Glutamatergic neuron (in vitro differentiated cells): ENCODE data around the gene MOG. TPM values are rescaled to one million over a fixed set of nuclear protein-coding genes. Genes with fewer than 3 reads are reported as not detected.
A peak's percentile ranks its signal among the peaks of the same experiment; 100 is the strongest.

ENCODE experiments used
- DNase-seq: peaks from one replicate; pipeline ENCODE4 v3.0.0; 2022
- H3K27ac Mint-ChIP-seq: one replicate; pipeline ENCODE4 v1.8.0; 2020; ENCODE audit warnings: mild to moderate bottlenecking, mixed read lengths, inconsistent platforms; ENCODE audit not compliant: unreplicated experiment
- H3K27me3 Mint-ChIP-seq: one replicate; pipeline ENCODE4 v1.8.0; 2020; ENCODE audit warnings: mild to moderate bottlenecking, moderate library complexity, mixed read lengths, inconsistent platforms; ENCODE audit not compliant: unreplicated experiment
- H3K36me3 Mint-ChIP-seq: one replicate; pipeline ENCODE4 v1.8.0; 2020; ENCODE audit warnings: mild to moderate bottlenecking, mixed read lengths, inconsistent platforms; ENCODE audit not compliant: unreplicated experiment
- H3K4me1 Mint-ChIP-seq: one replicate; pipeline ENCODE4 v1.8.0; 2020; ENCODE audit warnings: mild to moderate bottlenecking, low read depth, mixed read lengths, inconsistent platforms; ENCODE audit not compliant: unreplicated experiment
- H3K4me3 Mint-ChIP-seq: one replicate; pipeline ENCODE4 v1.8.0; 2020; ENCODE audit warnings: mild to moderate bottlenecking, mixed read lengths, inconsistent platforms; ENCODE audit not compliant: unreplicated experiment
- H3K9me3 Mint-ChIP-seq: one replicate; pipeline ENCODE4 v1.8.0; 2020; ENCODE audit warnings: mild to moderate bottlenecking, moderate library complexity, mixed read lengths, inconsistent platforms; ENCODE audit not compliant: unreplicated experiment
- CTCF ChIP-seq: fragments of 200-600 bp; sonication (generic); IDR thresholded peaks from one replicate; pipeline ENCODE4 v1.5.0; 2021; ENCODE audit not compliant: partially characterized antibody, unreplicated experiment
- total RNA-seq: library from RNA; stranded (reverse); fragmentation: NEBNext Ultra II Directional; extraction: Animal tissue kit (Norgen Biotek cat#: 25700); gene quantifications from one replicate; pipeline ENCODE4 v1.2.1, GENCODE V29; 2021; ENCODE audit not compliant: unreplicated experiment

Gene MOG
- total RNA-seq, 1 donor from 2014 or later = not detected

GRCh38 chr6:29649701-29650673 is 6.9 kb upstream of the MOG start:
- H3K4me3 Mint-ChIP-seq = peak overlapping the region; percentile 86
- H3K27ac Mint-ChIP-seq = peak overlapping the region; percentile 85
- H3K36me3 Mint-ChIP-seq = no peaks in the 10 kb centered on the region
- H3K9me3 Mint-ChIP-seq = peaks cover 3% of the 10 kb centered on the region
- H3K27me3 Mint-ChIP-seq = peaks cover 1% of the 10 kb centered on the region
- DNase-seq = peak; percentile 98
- H3K4me1 Mint-ChIP-seq = no peaks in the 10 kb centered on the region
- peak; percentile 84 for TF ChIP-seq CTCF

GRCh38 chr6:29651413-29652197 is 5.3 kb upstream of the MOG start:
- Mint-ChIP-seq H3K9me3 (peaks cover 3% of the 10 kb centered on the region), H3K4me3 (no peak overlapping the region), H3K27ac (no peak overlapping the region), H3K36me3 (no peaks in the 10 kb centered on the region), H3K27me3 (no peaks in the 10 kb centered on the region), H3K4me1 (no peaks in the 10 kb centered on the region)
- peak; percentile 82 for TF ChIP-seq CTCF
- no peak for DNase-seq

- H3K27me3 Mint-ChIP-seq = no peaks in the 10 kb centered on the region
- H3K9me3 Mint-ChIP-seq = peaks cover 3% of the 10 kb centered on the region
- no peak overlapping the region for H3K4me3 Mint-ChIP-seq
- no peaks in the 10 kb centered on the region for H3K36me3 Mint-ChIP-seq
- DNase-seq = no peak
- no peak for TF ChIP-seq CTCF
- no peaks in the 10 kb centered on the region for H3K4me1 Mint-ChIP-seq
- H3K27ac Mint-ChIP-seq = no peak overlapping the region
Observed at GRCh38 chr6:29652198-29652584, 4.7 kb upstream of the MOG start.

- peaks cover 3% of the 10 kb centered on the region for H3K9me3 Mint-ChIP-seq
- no peaks in the 10 kb centered on the region for H3K27me3 Mint-ChIP-seq
- H3K27ac Mint-ChIP-seq = no peak overlapping the region
- no peak for DNase-seq
- no peaks in the 10 kb centered on the region for H3K4me1 Mint-ChIP-seq
- peak; percentile 91 for TF ChIP-seq CTCF
- no peak overlapping the region for H3K4me3 Mint-ChIP-seq
- no peaks in the 10 kb centered on the region for H3K36me3 Mint-ChIP-seq
Observed at GRCh38 chr6:29653452-29654038, 3.3 kb upstream of the MOG start.
